OCI-LY7 (cell line): Measurements from ENCODE around the gene MAN1A1.

ENCODE experiments used
- CTCF ChIP-seq: fragments of 200-600 bp; sonication (generic); conservative IDR thresholded peaks from 2 replicates; pipeline ENCODE4 v1.5.1; 2014; ENCODE audit warnings: mild to moderate bottlenecking, antibody characterized with exemption, low read length, moderate library complexity, mixed read lengths
- EZH2phosphoT487 ChIP-seq: fragments of 200-600 bp; sonication (generic); IDR thresholded peaks from 2 replicates; pipeline ENCODE4 v1.6.1; 2018; ENCODE audit warnings: low read depth, borderline replicate concordance, mild to moderate bottlenecking, mixed run types, antibody characterized with exemption, low read length, moderate library complexity, mixed read lengths

- TF ChIP-seq CTCF, result no peak
- TF ChIP-seq EZH2phosphoT487, result no peak
Observed at GRCh38 chr6:119395192-119395591, 45.6 kb upstream of the MAN1A1 start.
